Gastrocnemius medialis (tissue), 4 donors: Measurements from ENCODE around the gene KCNAB1. TPM values are rescaled to one million over a fixed set of nuclear protein-coding genes. Genes with fewer than 3 reads are reported as not detected.

Experiments used
- ATAC-seq, 2 donors: fragments of 150-250 bp; one replicate each; pipeline ENCODE4 v1.9.1; 2016
- DNase-seq, 2 donors: peaks; one replicate each; pipeline ENCODE4 v3.0.0-alpha.2; 2019
- H3K27ac ChIP-seq, 4 donors: fragments of 200-600 bp; sonication (generic); 1 replicate in 1 of 4; 2 replicates in 3 of 4; pipeline ENCODE4 v1.5.1; 2016 to 2018; ENCODE audit warnings: mild to moderate bottlenecking in 2 of 4, moderate library complexity in 1 of 4
- H3K27me3 ChIP-seq, 3 donors: fragments of 200-600 bp; sonication (generic) in 2 of 3; 1 replicate in 1 of 3; 2 replicates in 2 of 3; pipeline versions ENCODE4 v1.5.1 to v1.6.0; 2016 to 2019; ENCODE audit warnings: mild to moderate bottlenecking in 1 of 3, moderate library complexity in 1 of 3
- H3K36me3 ChIP-seq, 2 donors: fragments of 200-600 bp; sonication (generic) in 1 of 2; one replicate each; pipeline ENCODE4 v1.5.1; 2017 to 2018
- H3K4me1 ChIP-seq, 2 donors: fragments of 200-600 bp; sonication (generic) in 1 of 2; one replicate each; pipeline ENCODE4 v1.5.1; 2016 to 2017; ENCODE audit warnings: mild to moderate bottlenecking in 2 of 2
- H3K4me3 ChIP-seq, 4 donors: fragments of 200-600 bp; sonication (generic) in 3 of 4; 1 replicate in 1 of 4; 2 replicates in 3 of 4; pipeline ENCODE4 v1.5.1; 2016 to 2019; ENCODE audit warnings: mild to moderate bottlenecking in 2 of 4
- H3K9me3 ChIP-seq, 3 donors: fragments of 200-600 bp; sonication (generic) in 2 of 3; 1 replicate in 1 of 3; 2 replicates in 2 of 3; pipeline ENCODE4 v1.5.1; 2016 to 2019
- POLR2A ChIP-seq, 2 donors: fragments of 450-650 bp; IDR thresholded peaks; one replicate each; pipeline ENCODE4 v1.6.1; 2017; ENCODE audit warnings: antibody characterized with exemption in 2 of 2, mild to moderate bottlenecking in 2 of 2, moderate library complexity in 2 of 2
- in situ Hi-C, 4 donors: fragments of 200-750 bp; cut with MboI; loops; one replicate each; pipeline versions ENCODE4 v1.15.0 to v1.8.0; 2017; ENCODE audit warnings: low sequenced_read_pairs in 4 of 4
- intact Hi-C: fragments of 100-400 bp; cut with DNase I; formaldehyde crosslinking; loops from one replicate; pipeline ENCODE4 v1.15.1; 2023; ENCODE audit warnings: low total_unique reads
- total RNA-seq, 4 donors: library from RNA; depleted of rRNA; stranded (reverse); fragments of >200 nt; gene quantifications; one replicate each; pipeline versions ENCODE4 v1.1.0 to v1.2.3, GENCODE V29; 2016
- TF ChIP-seq, protein P1 (sequence below), 5 experiments: fragments of 450-650 bp in 3 of 5; fragments of 200-600 bp in 2 of 5; sonication (generic) in 2 of 5; IDR thresholded peaks in 4 of 5; conservative IDR thresholded peaks in 1 of 5; 1 replicate in 4 of 5; 2 replicates in 1 of 5; pipeline ENCODE4 v1.5.1; 2016 to 2019; ENCODE audit warnings: antibody characterized with exemption in 5 of 5, mild to moderate bottlenecking in 3 of 5, moderate library complexity in 3 of 5

Gene KCNAB1
- total RNA-seq, 4 donors from 2014 or later: 0.46 to 3.6 (median 1.9) TPM

DNA sequence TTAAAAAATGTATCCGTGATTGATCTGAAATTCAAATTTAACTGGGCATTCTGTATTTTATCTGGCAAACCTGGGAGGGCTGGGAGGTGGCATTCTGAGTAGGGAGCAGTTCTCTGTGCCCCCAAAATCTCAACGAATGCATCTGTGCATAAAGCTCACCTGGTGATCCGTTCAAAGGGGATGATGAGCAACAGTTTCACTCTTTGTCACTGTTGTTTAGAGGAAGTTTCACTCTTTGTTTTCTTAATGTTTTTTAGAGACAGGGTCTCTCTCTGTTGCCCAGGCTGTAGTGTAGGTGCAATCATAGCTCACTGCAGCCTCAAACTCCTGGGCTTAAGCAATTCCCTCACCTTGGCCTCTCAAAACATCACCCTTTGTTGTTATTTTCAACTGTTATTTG, 247.8 kb downstream of the KCNAB1 start:
- no peak overlapping the region for H3K27ac ChIP-seq
- in situ Hi-C loops: no loop called here

DNA sequence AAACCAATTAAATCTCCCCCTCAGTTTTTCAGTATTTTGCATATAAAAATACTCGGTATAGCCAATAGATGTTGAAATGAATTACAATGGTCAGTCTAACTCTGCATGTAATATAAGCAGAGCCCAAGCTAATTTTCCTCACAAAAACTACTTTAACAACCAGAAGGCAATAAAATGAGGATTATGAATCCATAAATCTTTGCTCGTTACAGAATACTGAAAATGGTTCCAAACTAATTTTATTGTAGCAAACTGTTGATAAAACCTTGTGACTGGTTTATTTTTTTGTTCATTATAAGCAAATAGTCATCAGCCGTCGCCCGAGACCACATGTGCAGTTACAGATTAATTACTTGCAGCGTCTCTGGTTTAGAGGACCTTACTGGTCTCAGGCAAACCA, 251.3 kb downstream of the KCNAB1 start:
- Histone ChIP-seq H3K4me1 (no peaks in the 10 kb centered on the region), H3K27me3 (no peaks in the 10 kb centered on the region), H3K36me3 (no peaks in the 10 kb centered on the region), H3K9me3 (no peaks in the 10 kb centered on the region), H3K4me3 (no peak overlapping the region), H3K27ac (no peak overlapping the region)
- DNase-seq (no peak), ATAC-seq (no peak)
- intact Hi-C loops: no loop called here
- in situ Hi-C loops: no loop called here
- no peak for TF ChIP-seq POLR2A (IDR thresholded peaks at IDR 0.05)
- TF ChIP-seq, protein P1, sequence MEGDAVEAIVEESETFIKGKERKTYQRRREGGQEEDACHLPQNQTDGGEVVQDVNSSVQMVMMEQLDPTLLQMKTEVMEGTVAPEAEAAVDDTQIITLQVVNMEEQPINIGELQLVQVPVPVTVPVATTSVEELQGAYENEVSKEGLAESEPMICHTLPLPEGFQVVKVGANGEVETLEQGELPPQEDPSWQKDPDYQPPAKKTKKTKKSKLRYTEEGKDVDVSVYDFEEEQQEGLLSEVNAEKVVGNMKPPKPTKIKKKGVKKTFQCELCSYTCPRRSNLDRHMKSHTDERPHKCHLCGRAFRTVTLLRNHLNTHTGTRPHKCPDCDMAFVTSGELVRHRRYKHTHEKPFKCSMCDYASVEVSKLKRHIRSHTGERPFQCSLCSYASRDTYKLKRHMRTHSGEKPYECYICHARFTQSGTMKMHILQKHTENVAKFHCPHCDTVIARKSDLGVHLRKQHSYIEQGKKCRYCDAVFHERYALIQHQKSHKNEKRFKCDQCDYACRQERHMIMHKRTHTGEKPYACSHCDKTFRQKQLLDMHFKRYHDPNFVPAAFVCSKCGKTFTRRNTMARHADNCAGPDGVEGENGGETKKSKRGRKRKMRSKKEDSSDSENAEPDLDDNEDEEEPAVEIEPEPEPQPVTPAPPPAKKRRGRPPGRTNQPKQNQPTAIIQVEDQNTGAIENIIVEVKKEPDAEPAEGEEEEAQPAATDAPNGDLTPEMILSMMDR (IDR thresholded peaks at IDR 0.05 in 4 of 5, conservative IDR thresholded peaks at IDR 0.05 in 1 of 5): no peak

More for the DNA sequence above, 247.8 kb downstream of the KCNAB1 start:
- Histone ChIP-seq H3K4me1 (no peaks in the 10 kb centered on the region), H3K9me3 (no peaks in the 10 kb centered on the region), H3K27me3 (no peaks in the 10 kb centered on the region), H3K36me3 (no peaks in the 10 kb centered on the region), H3K4me3 (no peak overlapping the region)
- TF ChIP-seq, protein P1 (IDR thresholded peaks at IDR 0.05 in 4 of 5, conservative IDR thresholded peaks at IDR 0.05 in 1 of 5): no peak
- no peak for TF ChIP-seq POLR2A (IDR thresholded peaks at IDR 0.05)
- no peak for DNase-seq
- intact Hi-C loops: no loop called here
- ATAC-seq: no peak

- in situ Hi-C loops: no loop called here
Measured at GRCh38 chr3:156373095-156373494, 252.7 kb downstream of the KCNAB1 start.

DNA sequence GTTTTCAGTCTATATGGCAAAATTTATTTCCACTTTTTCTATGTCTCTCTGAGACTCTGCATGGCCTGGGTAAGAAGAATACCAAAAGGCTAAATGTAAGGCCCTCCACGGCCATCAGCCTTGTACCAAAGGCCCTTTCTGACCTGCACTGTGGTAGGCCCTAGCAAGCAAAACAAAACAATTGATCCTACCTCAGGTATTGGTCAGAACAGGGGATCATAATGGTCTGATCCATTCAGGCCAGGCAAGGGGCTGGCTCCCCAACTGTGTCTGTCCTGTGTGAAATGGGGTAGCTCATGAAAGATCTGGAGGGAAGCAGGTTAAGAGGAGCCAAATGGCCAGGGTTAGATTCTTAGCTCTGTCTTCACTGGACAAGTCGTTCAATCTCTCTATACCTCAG, 253.3 kb downstream of the KCNAB1 start:
- intact Hi-C loops (no loop called here), in situ Hi-C loops (no loop called here)
- H3K4me3 ChIP-seq: no peak overlapping the region
- no peak for ATAC-seq
- no peaks in the 10 kb centered on the region for H3K36me3 ChIP-seq
- no peaks in the 10 kb centered on the region for H3K9me3 ChIP-seq
- no peaks in the 10 kb centered on the region for H3K4me1 ChIP-seq
- H3K27me3 ChIP-seq: no peaks in the 10 kb centered on the region
- H3K27ac ChIP-seq: no peak overlapping the region
- no peak for DNase-seq
- TF ChIP-seq POLR2A (IDR thresholded peaks at IDR 0.05): no peak
- TF ChIP-seq, protein P1 (IDR thresholded peaks at IDR 0.05 in 4 of 5, conservative IDR thresholded peaks at IDR 0.05 in 1 of 5): no peak

More at GRCh38 chr3:156373095-156373494, 252.7 kb downstream of the KCNAB1 start:
- ATAC-seq (no peak), DNase-seq (no peak)
- Histone ChIP-seq H3K4me1 (no peaks in the 10 kb centered on the region), H3K27ac (no peak overlapping the region), H3K4me3 (no peak overlapping the region), H3K27me3 (no peaks in the 10 kb centered on the region), H3K9me3 (no peaks in the 10 kb centered on the region), H3K36me3 (no peaks in the 10 kb centered on the region)
- TF ChIP-seq, protein P1 (IDR thresholded peaks at IDR 0.05 in 4 of 5, conservative IDR thresholded peaks at IDR 0.05 in 1 of 5): no peak
- TF ChIP-seq POLR2A (IDR thresholded peaks at IDR 0.05): no peak
- intact Hi-C loops: no loop called here

DNA sequence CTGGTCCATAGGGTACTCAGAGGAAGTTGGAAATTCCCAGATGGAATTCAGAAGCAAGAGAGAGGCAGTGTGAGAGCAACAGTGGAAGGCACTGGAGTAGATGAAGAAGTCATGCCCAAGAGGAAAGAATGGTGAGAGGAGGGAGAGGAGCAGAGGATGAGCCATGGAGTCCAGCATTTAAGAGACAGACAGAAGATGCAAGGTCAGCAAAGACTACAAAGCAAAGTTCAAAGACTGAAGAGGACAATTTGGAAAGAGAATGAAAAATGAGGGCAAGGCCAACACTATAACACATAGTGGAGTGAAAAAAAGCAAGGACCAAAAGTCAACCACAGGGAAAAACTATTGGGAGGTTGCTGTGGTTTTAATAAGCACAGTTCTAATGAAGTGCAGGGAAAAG, 255.8 kb downstream of the KCNAB1 start:
- Histone ChIP-seq H3K36me3 (no peaks in the 10 kb centered on the region), H3K27me3 (no peaks in the 10 kb centered on the region), H3K27ac (no peak overlapping the region), H3K4me3 (no peak overlapping the region), H3K4me1 (no peaks in the 10 kb centered on the region), H3K9me3 (no peaks in the 10 kb centered on the region)
- in situ Hi-C loops: no loop called here
- intact Hi-C loops: no loop called here
- ATAC-seq (no peak), DNase-seq (no peak)
- no peak for TF ChIP-seq POLR2A (IDR thresholded peaks at IDR 0.05)
- TF ChIP-seq, protein P1 (IDR thresholded peaks at IDR 0.05 in 4 of 5, conservative IDR thresholded peaks at IDR 0.05 in 1 of 5): no peak
